Stimulated activated naive CD8-positive, alpha-beta T cell treated with anti-CD3 and anti-CD28 coated beads, Interleukin-15, amount 100 ng/mL, for 72 hours (primary cell): ENCODE measurements around the gene PAM16.
"Not testable (repeated sequence)": the region's sequence is repeated elsewhere in the genome, so short reads cannot be mapped to it uniquely, and the experiment has no call there.

Experiments
- ATAC-seq: fragments of 150-1000 bp; cut with Tn5 transposase; 2 replicates; pipeline ENCODE4 v1.10.0; 2021; ENCODE audit warnings: mild to moderate bottlenecking, moderate library complexity
- DNase-seq, 2 donors: peaks; one replicate each; pipeline ENCODE4 v3.0.0; 2021 to 2022
- H3K27ac Mint-ChIP-seq, 2 donors: one replicate each; pipeline ENCODE4 v1.8.0; 2022; ENCODE audit warnings: mild to moderate bottlenecking in 2 of 2, mixed read lengths in 2 of 2, moderate library complexity in 2 of 2
- H3K27me3 Mint-ChIP-seq: one replicate; pipeline ENCODE4 v1.8.0; 2022; ENCODE audit warnings: mixed read lengths
- H3K4me1 Mint-ChIP-seq: one replicate; pipeline ENCODE4 v1.8.0; 2022; ENCODE audit warnings: mild to moderate bottlenecking, mixed read lengths
- H3K4me3 Mint-ChIP-seq, 2 donors: one replicate each; pipeline ENCODE4 v1.8.0; 2022; ENCODE audit warnings: mild to moderate bottlenecking in 2 of 2, mixed read lengths in 2 of 2, moderate library complexity in 1 of 2
- H3K9me3 Mint-ChIP-seq, 2 donors: one replicate each; pipeline ENCODE4 v1.8.0; 2022; ENCODE audit warnings: mixed read lengths in 2 of 2

Gene PAM16

DNA sequence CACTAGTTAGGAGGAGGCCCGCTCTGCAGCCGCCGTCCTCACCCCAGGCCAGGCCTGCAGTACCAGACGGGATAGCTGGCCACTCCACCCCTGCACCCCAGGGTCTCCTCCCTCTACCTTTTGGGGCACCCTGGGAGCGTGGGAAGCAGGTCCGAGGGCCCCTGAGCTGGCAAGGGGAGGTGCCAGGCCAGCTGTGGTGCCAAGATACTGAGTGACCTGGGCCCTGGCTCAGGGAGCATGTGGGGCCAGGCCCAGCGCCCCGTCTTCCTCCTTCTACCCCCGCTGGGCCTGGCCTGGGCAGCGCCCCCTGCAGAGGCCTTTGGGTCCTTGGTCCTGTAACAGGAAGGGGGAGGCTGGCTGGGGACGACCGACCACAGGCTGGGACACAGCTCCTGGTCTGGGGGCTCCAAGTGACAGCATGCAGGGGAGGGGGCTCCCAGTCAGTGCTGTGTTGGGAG, 13.0 kb downstream of the PAM16 start:
- no peak overlapping the region for H3K4me3 Mint-ChIP-seq
- peak overlapping the region in 1 of 2 donors; percentile 67 for H3K27ac Mint-ChIP-seq
- no peaks in the 10 kb centered on the region for H3K9me3 Mint-ChIP-seq
- DNase-seq (no peak), ATAC-seq (peak; percentile 13)
- H3K27me3 Mint-ChIP-seq, result no peaks in the 10 kb centered on the region
- no peaks in the 10 kb centered on the region for H3K4me1 Mint-ChIP-seq

DNA sequence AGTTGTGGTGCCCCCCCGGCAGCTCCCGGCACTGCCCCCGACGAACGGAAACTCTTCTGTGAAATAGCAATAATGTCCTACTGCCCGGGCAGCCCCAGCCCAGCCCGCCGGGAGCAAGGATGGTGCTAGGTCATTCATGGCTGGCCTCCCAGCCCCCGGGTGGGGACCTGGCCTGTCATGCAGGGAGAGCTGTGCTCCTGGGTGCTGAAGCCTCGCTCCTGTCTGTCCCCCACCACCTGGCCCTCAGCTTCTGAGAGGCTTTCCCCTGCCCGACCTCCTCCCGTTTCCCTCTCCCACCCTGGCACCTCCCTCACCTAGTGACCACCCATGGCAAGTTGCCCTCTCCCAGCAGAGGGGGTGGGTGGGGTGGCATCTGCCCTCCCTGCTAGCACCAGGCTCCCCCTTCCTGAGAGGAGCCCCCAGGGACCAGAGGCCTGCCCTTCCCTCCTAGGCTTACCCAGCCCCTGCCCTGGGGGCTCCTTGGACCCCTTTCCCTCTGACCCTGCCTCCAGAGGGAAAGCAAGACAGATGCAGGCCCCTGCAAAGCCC, 13.5 kb downstream of the PAM16 start:
- no peaks in the 10 kb centered on the region for H3K4me1 Mint-ChIP-seq
- DNase-seq, result no peak
- peak overlapping the region in 1 of 2 donors; percentile 67 for H3K27ac Mint-ChIP-seq
- peak; percentile 12 for ATAC-seq
- no peak overlapping the region for H3K4me3 Mint-ChIP-seq
- no peaks in the 10 kb centered on the region for H3K27me3 Mint-ChIP-seq
- H3K9me3 Mint-ChIP-seq, result no peaks in the 10 kb centered on the region

DNA sequence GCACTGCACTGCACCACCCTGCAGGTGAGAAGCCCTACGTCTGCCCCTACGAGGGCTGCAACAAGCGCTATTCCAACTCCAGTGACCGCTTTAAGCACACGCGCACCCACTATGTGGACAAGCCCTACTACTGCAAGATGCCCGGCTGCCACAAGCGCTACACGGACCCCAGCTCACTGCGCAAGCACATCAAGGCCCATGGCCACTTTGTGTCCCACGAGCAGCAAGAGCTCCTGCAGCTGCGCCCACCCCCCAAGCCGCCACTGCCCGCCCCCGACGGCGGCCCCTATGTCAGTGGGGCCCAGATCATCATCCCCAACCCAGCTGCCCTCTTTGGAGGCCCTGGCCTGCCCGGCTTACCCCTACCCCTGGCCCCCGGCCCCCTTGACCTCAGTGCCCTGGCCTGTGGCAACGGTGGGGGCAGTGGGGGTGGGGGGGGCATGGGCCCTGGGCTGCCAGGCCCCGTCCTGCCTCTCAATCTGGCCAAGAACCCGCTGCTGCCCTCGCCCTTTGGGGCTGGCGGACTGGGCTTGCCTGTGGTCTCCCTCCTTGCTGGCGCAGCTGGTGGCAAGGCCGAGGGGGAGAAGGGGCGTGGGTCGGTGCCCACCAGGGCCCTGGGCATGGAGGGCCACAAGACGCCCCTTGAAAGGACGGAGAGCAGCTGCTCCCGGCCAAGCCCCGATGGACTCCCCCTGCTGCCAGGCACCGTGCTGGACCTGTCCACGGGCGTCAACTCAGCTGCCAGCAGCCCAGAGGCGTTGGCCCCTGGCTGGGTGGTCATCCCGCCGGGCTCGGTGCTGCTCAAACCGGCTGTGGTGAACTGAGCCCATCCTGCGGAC, 14.2 kb downstream of the PAM16 start:
- no peak for DNase-seq
- H3K4me1 Mint-ChIP-seq, result no peaks in the 10 kb centered on the region
- H3K27ac Mint-ChIP-seq, result no peak overlapping the region
- H3K4me3 Mint-ChIP-seq, result no peak overlapping the region
- ATAC-seq, result peak; percentile 26
- no peaks in the 10 kb centered on the region for H3K9me3 Mint-ChIP-seq
- no peaks in the 10 kb centered on the region for H3K27me3 Mint-ChIP-seq

GRCh38 chr16:4334724-4335495, 16.2 kb downstream of the PAM16 start:
- ATAC-seq (no peak), DNase-seq (no peak)
- Mint-ChIP-seq H3K4me1 (no peaks in the 10 kb centered on the region), H3K27me3 (no peaks in the 10 kb centered on the region), H3K9me3 (no peaks in the 10 kb centered on the region), H3K27ac (no peak overlapping the region), H3K4me3 (no peak overlapping the region)

GRCh38 chr16:4333714-4334113, 17.4 kb downstream of the PAM16 start:
- H3K27ac Mint-ChIP-seq, H3K27me3 Mint-ChIP-seq, ATAC-seq, H3K9me3 Mint-ChIP-seq, DNase-seq, H3K4me3 Mint-ChIP-seq, H3K4me1 Mint-ChIP-seq: not testable (repeated sequence)

GRCh38 chr16:4333308-4333638, 17.8 kb downstream of the PAM16 start:
- Mint-ChIP-seq H3K9me3 (no peaks in the 10 kb centered on the region), H3K4me1 (peaks cover 5% of the 10 kb centered on the region), H3K4me3 (no peak overlapping the region), H3K27ac (peak overlapping the region in 1 of 2 donors; percentile 63), H3K27me3 (peaks cover 4% of the 10 kb centered on the region)
- ATAC-seq (no peak), DNase-seq (no peak)

DNA sequence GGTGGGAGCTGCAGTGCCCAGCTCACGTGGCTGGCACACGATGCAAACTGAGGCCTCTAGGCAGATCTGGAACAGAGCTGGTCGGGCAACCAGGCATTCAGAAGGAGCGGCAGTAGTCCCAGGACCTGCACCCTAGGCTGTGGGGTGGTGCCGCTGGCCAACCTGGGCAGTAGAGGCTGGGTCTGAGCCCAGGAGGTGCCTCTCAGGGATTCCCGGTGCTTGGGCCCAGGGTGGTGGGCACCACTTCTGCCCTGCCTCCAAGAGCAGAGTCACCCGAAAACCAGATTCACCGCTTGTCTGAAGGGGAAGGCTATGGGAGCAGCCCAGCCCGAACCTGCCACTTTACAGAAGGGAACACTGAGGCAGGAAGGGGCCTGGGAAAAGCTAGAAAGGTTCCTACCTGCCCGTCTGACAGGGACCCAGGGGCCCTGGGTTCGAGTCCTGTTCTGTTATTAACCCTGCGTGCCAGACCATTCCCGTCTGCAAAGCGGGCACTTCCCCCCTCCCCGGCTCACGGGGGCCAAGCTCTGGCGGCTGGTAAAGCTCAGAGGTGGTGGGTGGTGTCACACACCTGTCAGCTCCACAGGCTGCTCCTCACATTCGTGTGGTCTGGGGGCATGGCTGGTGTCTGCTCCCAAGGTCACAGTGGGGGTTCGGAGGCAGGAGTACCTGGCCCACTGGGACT, 18.4 kb downstream of the PAM16 start:
- no peak overlapping the region for H3K4me3 Mint-ChIP-seq
- peaks cover 9% of the 10 kb centered on the region for H3K4me1 Mint-ChIP-seq
- H3K9me3 Mint-ChIP-seq, result no peaks in the 10 kb centered on the region
- DNase-seq, result no peak
- no peak for ATAC-seq
- peaks cover 8% of the 10 kb centered on the region for H3K27me3 Mint-ChIP-seq
- peak overlapping the region in 1 of 2 donors; percentile 63 for H3K27ac Mint-ChIP-seq

GRCh38 chr16:4332083-4332482, 19.0 kb downstream of the PAM16 start:
- H3K4me1 Mint-ChIP-seq, result peaks cover 9% of the 10 kb centered on the region
- H3K27ac Mint-ChIP-seq, result no peak overlapping the region
- ATAC-seq, result no peak
- H3K27me3 Mint-ChIP-seq, result peaks cover 8% of the 10 kb centered on the region
- no peak overlapping the region for H3K4me3 Mint-ChIP-seq
- H3K9me3 Mint-ChIP-seq, result no peaks in the 10 kb centered on the region
- no peak for DNase-seq

DNA sequence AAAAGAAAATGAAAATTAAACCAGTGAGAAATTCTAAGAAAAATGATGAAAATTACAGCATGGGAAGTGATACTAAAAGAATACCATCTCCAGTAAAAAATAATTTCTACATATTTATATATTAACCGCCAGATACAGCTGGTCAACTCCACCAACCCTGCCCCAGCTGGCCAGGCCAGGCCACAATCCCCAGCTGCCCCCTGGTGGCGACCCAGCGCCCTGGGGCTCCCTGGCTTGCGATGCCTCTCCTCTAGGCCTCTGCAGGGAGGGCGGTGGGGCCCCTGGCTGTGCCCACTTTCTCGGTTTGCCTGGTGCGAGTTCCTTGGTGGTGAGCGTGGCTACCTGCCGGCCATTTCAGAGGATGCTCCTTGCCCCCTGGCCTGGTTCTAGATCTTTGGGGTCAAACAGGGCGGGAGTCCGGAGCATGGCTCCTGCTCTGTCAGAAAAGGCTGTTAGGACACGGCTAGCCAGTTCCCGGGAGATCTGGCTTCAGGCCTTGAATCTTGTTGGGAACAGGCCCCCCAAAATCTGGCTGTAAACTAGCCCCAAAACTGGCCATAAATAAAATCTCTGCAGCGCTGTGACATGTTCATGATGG, 20.7 kb downstream of the PAM16 start:
- H3K27ac Mint-ChIP-seq, result no peak overlapping the region

DNA sequence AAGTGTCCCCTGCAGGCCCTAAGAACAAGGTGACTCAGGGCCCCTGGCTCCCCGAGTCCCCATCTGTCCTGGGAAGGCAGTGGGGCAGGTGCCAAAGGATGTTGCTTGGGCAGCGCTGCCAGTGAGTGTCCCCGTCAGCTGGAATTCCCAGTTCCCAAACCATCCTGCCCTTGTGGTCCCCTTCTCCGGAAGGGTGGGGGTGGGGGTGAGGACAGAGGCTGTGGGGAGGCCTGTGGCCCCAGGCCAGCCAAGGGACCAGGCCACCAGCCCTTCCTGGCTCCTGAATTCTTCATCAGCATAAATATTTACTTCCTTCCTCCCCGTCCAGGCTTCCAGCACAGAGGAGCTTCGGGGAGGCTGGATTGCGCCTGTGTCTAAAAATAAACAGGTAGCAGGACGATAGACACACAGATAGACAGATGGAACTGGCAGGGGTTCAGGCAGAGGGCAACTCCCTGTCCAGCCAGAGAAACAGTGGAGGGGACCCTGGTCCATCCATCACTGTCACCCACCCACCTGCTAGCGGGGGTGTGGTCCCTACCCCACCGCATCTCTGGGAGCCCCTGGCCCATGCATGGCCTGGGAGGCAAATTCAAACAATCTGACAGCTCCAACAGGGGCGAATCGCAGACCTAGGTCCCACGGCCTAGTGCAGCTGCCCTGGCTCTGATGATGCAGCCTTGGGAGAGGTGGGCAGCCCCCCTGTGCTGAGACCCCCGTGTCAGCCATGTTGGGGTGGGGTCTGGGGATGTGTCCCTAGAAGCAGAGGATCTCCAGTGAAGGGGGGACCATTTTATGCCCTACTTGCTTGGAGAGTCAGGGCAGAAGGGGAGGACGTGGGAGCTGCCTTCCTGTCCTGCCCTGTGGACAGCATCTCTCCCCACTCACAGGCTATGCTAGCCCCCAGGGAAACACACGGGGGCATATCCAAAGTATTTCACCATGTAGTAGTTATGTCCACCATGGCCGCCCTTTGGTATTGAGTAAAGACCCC, 22.0 kb downstream of the PAM16 start:
- Mint-ChIP-seq H3K27me3 (peaks cover 8% of the 10 kb centered on the region), H3K27ac (peak overlapping the region in 1 of 2 donors; percentile 31), H3K4me3 (no peak overlapping the region), H3K9me3 (no peaks in the 10 kb centered on the region), H3K4me1 (peaks cover 9% of the 10 kb centered on the region)
- no peak for DNase-seq
- no peak for ATAC-seq

More for the DNA sequence above, 20.7 kb downstream of the PAM16 start:
- peak; percentile 70 for ATAC-seq
- peaks cover 8% of the 10 kb centered on the region for H3K27me3 Mint-ChIP-seq
- no peak overlapping the region for H3K4me3 Mint-ChIP-seq
- peak; percentile 73 to 75 for DNase-seq
- H3K4me1 Mint-ChIP-seq, result peaks cover 9% of the 10 kb centered on the region
- H3K9me3 Mint-ChIP-seq, result no peaks in the 10 kb centered on the region

DNA sequence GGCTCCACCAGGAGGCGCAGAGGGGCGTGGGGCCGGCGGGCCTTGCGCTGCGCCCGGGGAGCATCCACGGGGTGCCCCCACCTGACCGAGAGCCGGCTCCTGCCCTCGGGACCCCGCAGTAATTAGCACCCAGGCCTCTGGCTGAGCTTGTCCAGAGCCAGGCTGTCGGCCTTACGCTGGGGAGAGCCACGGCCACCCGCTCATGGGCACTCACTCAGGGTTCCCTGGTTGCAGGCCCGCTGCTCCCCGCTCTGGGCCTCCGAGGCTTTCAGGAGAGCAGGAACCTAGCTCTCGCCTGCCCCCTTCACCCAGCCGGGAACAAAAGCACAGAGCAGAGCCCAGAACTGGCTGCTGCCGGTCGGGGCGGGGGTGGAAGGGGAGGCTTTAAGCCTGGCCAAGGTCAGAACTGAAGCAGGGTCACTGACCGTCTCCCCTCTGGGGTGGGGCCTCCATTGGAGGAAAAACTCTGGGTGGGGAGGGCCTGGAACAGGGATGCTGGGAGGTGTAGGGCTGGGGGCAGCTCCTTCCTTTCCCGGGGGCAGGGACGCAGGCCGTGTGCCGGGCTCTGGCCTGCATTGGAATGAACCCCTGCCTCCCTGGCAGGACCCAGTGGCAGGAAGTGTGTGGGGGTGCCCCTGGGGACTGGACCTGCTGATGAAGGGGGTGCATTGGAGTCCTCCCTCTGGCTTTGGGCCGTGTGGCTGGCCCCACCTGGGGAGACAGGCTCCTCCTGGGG, 22.9 kb downstream of the PAM16 start:
- peaks cover 9% of the 10 kb centered on the region for H3K4me1 Mint-ChIP-seq
- H3K27ac Mint-ChIP-seq, result no peak overlapping the region
- H3K9me3 Mint-ChIP-seq, result no peaks in the 10 kb centered on the region
- DNase-seq, result peak; percentile 59 to 65
- peak; percentile 77 for ATAC-seq
- peaks cover 8% of the 10 kb centered on the region for H3K27me3 Mint-ChIP-seq
- peak overlapping the region; percentile 63 to 82 for H3K4me3 Mint-ChIP-seq

- peak; percentile 48 for ATAC-seq
- peak overlapping the region; percentile 63 to 82 for H3K4me3 Mint-ChIP-seq
Measured at GRCh38 chr16:4327386-4328045, 23.6 kb downstream of the PAM16 start.

GRCh38 chr16:4325253-4325758, 25.8 kb downstream of the PAM16 start:
- Mint-ChIP-seq H3K4me3 (no peak overlapping the region), H3K9me3 (no peaks in the 10 kb centered on the region), H3K4me1 (peaks cover 9% of the 10 kb centered on the region), H3K27me3 (peaks cover 8% of the 10 kb centered on the region), H3K27ac (no peak overlapping the region)
- ATAC-seq (no peak), DNase-seq (no peak)

More at GRCh38 chr16:4327386-4328045, 23.6 kb downstream of the PAM16 start:
- Mint-ChIP-seq H3K27me3 (peaks cover 8% of the 10 kb centered on the region), H3K27ac (peak overlapping the region in 1 of 2 donors; percentile 78), H3K9me3 (no peaks in the 10 kb centered on the region), H3K4me1 (peaks cover 9% of the 10 kb centered on the region)
- DNase-seq, result no peak
